Fibroblast of pulmonary artery (primary cell): ENCODE results near the gene PDGFA.
A peak's percentile ranks its signal among the peaks of the same experiment; 100 is the strongest.

ENCODE experiments used
- DNase-seq: peaks from one replicate; pipeline ENCODE4 v3.0.0-alpha.2; 2010; ENCODE audit warnings: low read depth
- H3K4me3 ChIP-seq: replicated peaks from 2 replicates; pipeline ENCODE4 v1.5.1; 2011; ENCODE audit warnings: low read depth, mild to moderate bottlenecking, control low read depth, low read length, moderate library complexity
- TF ChIP-seq, protein P1 (sequence below): IDR thresholded peaks from 2 replicates; pipeline ENCODE4 v1.5.1; 2011; ENCODE audit warnings: mild to moderate bottlenecking, control low read depth, low read length, inconsistent platforms; ENCODE audit errors: missing control alignments

Gene PDGFA

DNA sequence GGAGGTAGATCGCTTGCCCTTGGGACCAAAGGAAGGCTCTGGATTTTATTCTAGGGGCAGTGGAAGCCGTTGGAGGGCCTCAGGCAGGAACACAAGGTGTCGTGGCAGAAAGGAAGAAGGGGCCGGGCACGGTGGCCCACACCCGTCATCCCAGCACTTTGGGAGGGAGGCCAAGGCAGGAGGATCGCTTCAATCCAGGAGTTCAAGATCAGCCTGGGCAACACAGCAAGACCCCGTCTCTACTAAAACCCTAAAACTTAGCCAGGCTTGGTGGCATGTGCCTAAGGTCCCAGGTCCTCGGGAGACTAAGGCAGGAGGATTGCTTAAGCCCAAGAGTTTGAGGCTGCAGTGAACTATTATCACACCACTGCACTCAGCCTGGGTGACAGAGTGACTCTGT is 5.2 kb upstream of the PDGFA start:
- H3K4me3 ChIP-seq, result no peak overlapping the region
- DNase-seq, result no peak
- TF ChIP-seq, protein P1, sequence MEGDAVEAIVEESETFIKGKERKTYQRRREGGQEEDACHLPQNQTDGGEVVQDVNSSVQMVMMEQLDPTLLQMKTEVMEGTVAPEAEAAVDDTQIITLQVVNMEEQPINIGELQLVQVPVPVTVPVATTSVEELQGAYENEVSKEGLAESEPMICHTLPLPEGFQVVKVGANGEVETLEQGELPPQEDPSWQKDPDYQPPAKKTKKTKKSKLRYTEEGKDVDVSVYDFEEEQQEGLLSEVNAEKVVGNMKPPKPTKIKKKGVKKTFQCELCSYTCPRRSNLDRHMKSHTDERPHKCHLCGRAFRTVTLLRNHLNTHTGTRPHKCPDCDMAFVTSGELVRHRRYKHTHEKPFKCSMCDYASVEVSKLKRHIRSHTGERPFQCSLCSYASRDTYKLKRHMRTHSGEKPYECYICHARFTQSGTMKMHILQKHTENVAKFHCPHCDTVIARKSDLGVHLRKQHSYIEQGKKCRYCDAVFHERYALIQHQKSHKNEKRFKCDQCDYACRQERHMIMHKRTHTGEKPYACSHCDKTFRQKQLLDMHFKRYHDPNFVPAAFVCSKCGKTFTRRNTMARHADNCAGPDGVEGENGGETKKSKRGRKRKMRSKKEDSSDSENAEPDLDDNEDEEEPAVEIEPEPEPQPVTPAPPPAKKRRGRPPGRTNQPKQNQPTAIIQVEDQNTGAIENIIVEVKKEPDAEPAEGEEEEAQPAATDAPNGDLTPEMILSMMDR, result no peak

DNA sequence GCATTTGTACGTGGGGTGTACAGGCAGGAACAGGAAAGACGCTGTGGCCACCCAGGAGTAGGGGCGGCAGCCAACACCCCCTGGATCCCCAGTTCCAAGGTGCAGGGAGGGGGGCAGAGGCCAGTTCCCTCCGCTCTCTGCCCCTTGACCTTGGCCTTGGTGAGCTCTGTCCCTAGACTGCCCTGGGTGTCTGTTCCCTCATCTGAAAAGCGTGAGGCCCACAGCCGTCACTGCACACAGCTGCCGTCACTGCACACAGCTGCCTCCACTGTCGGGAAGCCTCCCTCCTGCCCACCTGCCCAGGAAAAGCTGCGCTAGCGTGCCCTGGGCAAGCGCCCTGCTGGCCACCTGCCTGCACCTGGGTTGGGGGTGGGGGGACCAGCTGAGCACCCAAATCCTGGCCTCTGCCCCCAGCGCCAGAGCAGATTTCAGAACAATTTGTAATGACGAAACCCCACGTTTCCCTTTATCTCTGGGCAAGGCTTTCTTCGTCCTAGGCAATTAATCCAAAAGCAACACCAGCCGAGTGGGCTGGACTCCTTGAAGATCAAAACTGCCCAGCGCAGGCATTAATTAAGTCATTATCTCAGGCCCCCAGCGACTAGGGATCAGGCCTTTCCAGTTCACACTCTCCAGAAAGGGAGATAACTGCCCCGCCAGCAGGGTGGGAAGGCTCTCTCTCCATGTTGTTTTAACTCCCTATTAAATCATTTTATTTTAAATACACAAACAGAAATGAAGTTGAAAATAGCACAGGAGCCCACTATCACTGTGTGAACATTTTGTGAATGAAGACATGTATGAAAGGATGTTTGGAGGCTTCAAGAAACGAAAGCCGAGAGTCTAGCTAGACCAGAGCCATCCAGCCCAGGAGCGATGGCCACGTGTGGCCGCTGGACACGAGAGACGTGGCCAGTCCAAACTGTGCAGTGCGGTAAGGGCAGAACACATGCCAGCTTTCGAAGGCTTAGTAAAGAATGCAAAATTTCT is 4.0 kb upstream of the PDGFA start:
- H3K4me3 ChIP-seq, result no peak overlapping the region
- DNase-seq, result no peak
- TF ChIP-seq, protein P1, result no peak

DNA sequence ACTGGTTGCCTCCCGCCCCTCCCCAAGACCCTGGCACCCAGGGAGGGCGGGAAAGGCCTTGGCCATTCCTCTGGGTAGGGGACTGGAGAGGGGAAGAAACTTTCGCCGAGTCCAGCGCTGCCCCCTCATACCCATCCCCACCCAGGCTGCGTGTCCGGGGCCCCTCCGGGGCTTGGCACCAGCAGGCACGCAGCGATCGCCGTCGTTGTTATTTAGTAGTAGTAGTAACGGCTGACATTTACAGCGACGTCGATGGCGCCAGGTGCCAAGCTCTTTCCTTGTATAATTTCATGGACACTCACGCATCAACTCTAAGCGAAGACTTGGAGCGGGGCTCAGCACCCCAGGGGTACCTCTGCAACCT is 3.3 kb upstream of the PDGFA start:
- TF ChIP-seq, protein P1, result no peak
- no peak overlapping the region for H3K4me3 ChIP-seq
- no peak for DNase-seq

DNA sequence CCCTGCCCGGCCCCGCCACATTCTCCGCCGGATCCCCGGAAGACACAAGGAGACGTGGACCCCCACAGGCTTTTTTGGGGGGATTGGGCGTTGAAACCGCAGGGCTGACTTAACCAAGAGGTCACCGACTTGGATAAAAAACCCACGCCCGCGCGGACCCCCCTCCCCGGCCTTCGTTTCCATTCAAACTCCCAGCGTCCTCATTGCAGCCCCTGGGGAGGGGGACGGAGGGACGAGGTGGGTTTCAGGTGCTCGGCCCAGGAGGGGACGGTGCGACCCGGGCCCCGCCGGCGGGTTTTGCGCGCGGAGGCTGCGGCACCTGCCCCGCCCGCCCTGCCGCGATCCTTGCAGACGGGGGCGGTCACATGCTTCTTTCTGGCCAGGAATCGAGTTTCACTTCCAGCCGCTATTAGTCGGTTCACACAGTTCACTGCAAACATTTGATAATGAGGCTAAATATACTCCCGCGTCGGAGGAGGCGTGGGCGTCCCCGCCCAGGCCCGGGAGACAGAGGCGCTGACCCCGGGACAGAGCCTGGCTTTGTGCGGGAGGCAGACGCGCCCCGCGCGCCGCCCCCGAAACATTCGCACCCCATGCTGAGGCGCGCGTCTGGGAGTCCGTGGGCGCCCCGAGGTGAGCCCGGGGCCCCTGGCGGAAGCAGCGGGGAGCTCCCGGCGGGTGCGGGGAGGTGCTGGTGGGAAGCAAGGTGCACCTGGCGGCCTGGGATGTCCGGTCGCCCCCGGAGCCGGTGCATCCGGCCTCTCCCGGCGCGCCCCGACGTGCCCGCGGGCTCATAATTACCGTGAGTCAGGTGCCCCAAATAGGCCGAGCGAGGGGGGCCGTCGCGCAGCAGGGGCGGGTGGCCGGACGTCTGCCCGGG is 2.7 kb upstream of the PDGFA start:
- DNase-seq, result peak; percentile 28
- peak overlapping the region; percentile 35 for H3K4me3 ChIP-seq
- TF ChIP-seq, protein P1, result no peak

DNA sequence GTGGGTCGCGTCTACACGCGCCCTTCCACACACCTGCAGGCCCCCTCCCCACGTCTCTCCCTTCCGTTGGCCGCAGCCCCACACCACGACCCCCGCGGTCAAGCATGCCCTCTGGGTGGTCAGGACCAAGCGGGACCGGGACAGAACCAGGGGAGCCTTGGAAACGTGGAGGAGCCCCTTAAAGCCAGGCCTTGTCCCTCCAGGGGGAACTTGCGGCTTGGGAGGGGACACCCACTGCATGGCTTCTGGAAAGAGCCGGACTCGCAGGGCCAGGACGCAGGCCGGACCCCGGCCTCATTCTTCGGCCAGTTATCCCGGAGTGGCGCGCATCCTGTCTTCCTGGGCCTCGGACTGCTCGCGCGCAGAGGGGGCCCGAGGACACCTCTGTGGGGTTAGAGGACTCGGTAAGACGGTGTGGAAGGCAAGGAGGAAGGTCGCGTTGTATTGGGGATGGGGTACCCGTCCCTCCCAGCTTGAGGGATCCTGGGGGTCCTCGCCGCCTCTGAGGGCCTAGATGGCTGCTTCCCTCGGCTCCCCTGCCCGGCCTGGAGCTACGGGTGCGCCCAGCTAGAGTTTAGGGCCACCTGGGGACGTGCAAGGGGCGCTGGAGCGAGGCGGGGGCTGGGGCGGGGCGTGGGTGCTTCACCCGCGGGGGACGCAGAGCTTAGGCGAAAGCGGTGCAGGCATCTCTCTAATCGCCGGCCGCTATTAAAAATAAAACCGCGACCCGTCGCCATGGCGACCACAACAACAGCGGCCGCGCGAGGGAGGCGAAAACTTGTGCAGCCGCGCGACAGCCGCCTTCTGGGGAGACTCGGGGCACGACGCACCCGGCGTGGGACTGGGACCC is 1.8 kb upstream of the PDGFA start:
- H3K4me3 ChIP-seq, result peak overlapping the region; percentile 35
- peak; percentile 44 for DNase-seq
- TF ChIP-seq, protein P1, result no peak

DNA sequence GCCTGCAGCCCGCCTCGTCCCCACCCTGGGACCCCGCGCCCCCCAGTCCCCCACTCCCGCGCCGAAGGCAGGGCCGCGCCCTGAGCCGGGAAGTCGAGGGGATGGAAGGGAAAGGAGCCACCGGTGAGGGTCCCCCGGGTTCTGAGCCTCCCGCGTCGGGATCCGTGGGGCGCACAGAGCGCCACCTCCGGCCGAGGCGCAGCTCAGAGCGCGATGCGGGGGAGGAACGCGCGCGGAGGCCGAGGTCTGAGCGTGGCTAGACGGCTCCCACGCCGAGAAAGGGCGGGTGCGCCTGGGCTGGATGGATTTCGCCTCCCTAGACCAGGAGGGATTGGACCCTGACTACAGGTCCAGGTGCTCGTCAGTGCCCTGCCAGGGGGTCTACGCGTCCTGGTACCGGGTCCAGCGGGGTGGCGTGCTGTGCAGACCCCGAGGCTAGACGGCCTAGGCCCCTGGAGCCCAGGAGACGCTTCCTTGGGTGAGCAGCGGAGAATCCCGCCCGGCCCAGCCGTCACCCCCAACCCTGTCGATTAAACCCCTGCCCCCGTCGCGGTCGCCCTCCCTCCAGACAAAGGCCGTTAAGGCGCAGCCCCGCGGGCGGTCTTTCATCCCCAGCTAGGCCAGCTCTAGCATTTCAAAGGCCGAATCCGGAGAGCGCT is 986 bp upstream of the PDGFA start:
- peak overlapping the region; percentile 37 for H3K4me3 ChIP-seq
- peak; percentile 35 for DNase-seq
- TF ChIP-seq, protein P1, result no peak
